Measurements from ENCODE around the gene OSBPL2.

OSBPL2 gene

GRCh38 chr20:62313460-62314338 lies 75.4 kb downstream of the OSBPL2 start:
- TF ChIP-seq CTCF (IDR thresholded peaks at IDR 0.05; ENCODE audit: unreplicated experiment in 3 of 3), result no peak
- Mint-ChIP-seq H3K4me3 (no peak overlapping the region), H3K4me1 (no peaks in the 10 kb centered on the region), H3K36me3 (ENCODE audit: low read depth) (peaks cover 6% of the 10 kb centered on the region), H3K9me3 (no peaks in the 10 kb centered on the region), H3K27me3 (ENCODE audit: low read depth) (no peaks in the 10 kb centered on the region), H3K27ac (no peak overlapping the region)

GRCh38 chr20:62314339-62314638 lies 76.0 kb downstream of the OSBPL2 start:
- no peak for TF ChIP-seq CTCF (IDR thresholded peaks at IDR 0.05; ENCODE audit: unreplicated experiment in 3 of 3)
- Mint-ChIP-seq H3K27ac (no peak overlapping the region), H3K4me3 (no peak overlapping the region), H3K9me3 (no peaks in the 10 kb centered on the region), H3K36me3 (ENCODE audit: low read depth) (peaks cover 6% of the 10 kb centered on the region), H3K27me3 (ENCODE audit: low read depth) (no peaks in the 10 kb centered on the region), H3K4me1 (no peaks in the 10 kb centered on the region)

GRCh38 chr20:62314711-62315302 lies 76.5 kb downstream of the OSBPL2 start:
- Mint-ChIP-seq H3K4me3 (no peak overlapping the region), H3K27ac (no peak overlapping the region), H3K36me3 (ENCODE audit: low read depth) (peaks cover 7% of the 10 kb centered on the region), H3K4me1 (no peaks in the 10 kb centered on the region), H3K27me3 (ENCODE audit: low read depth) (no peaks in the 10 kb centered on the region), H3K9me3 (no peaks in the 10 kb centered on the region)
- no peak for TF ChIP-seq CTCF (IDR thresholded peaks at IDR 0.05; ENCODE audit: unreplicated experiment in 3 of 3)

- H3K4me1 Mint-ChIP-seq, result no peaks in the 10 kb centered on the region
- H3K36me3 Mint-ChIP-seq (ENCODE audit: low read depth), result peaks cover 9% of the 10 kb centered on the region
- no peak overlapping the region for H3K4me3 Mint-ChIP-seq
- H3K27me3 Mint-ChIP-seq (ENCODE audit: low read depth), result no peaks in the 10 kb centered on the region
- H3K27ac Mint-ChIP-seq, result no peak overlapping the region
- TF ChIP-seq CTCF (IDR thresholded peaks at IDR 0.05; ENCODE audit: unreplicated experiment in 3 of 3), result no peak
- no peaks in the 10 kb centered on the region for H3K9me3 Mint-ChIP-seq
Measured at GRCh38 chr20:62315773-62316172, 77.5 kb downstream of the OSBPL2 start.

GRCh38 chr20:62316331-62317166 lies 78.2 kb downstream of the OSBPL2 start:
- no peaks in the 10 kb centered on the region for H3K4me1 Mint-ChIP-seq
- peaks cover 10% of the 10 kb centered on the region for H3K36me3 Mint-ChIP-seq (ENCODE audit: low read depth)
- no peaks in the 10 kb centered on the region for H3K9me3 Mint-ChIP-seq
- no peak overlapping the region for H3K27ac Mint-ChIP-seq
- H3K4me3 Mint-ChIP-seq, result no peak overlapping the region
- no peak for TF ChIP-seq CTCF (IDR thresholded peaks at IDR 0.05; ENCODE audit: unreplicated experiment in 3 of 3)
- H3K27me3 Mint-ChIP-seq (ENCODE audit: low read depth), result no peaks in the 10 kb centered on the region

Measured in nephron (organoid).